Left ventricle myocardium superior (tissue), 1 donor: Measurements from ENCODE around the gene KLHDC2. TPM values are rescaled to one million over a fixed set of nuclear protein-coding genes. Genes with fewer than 3 reads are reported as not detected.
"Not testable (repeated sequence)": the region's sequence is repeated elsewhere in the genome, so short reads cannot be mapped to it uniquely, and the experiment has no call there.

ENCODE experiments used
- ATAC-seq: fragments of 200-7000 bp; cut with Tn5 transposase; one replicate; pipeline ENCODE4 v1.9.1; 2020; ENCODE audit warnings: mild to moderate bottlenecking, moderate library complexity
- DNase-seq: peaks from one replicate; pipeline ENCODE4 v3.0.0-alpha.2; 2020
- intact Hi-C: fragments of 100-400 bp; cut with micrococcal nuclease; formaldehyde crosslinking; loops from one replicate; pipeline ENCODE4 v1.11.0; 2022
- long read RNA-seq: library from polyadenylated mRNA; unstranded; transcript quantifications from one replicate; pipeline ENCODE4 v2.0.0, GENCODE V29; 2021
- total RNA-seq: library from RNA; stranded (reverse); fragmentation: NEBNext Ultra II Directional; extraction: Animal tissue kit (Norgen Biotek cat#: 25700); gene quantifications from one replicate; pipeline ENCODE4 v1.2.1, GENCODE V29; 2021
- donor health status: DM: no; HTN: yes; CAD: no; lungs with severe emphysema.

Gene KLHDC2
- 85.5 TPM for total RNA-seq
- long read RNA-seq, full-length matches to known transcripts: 258 of 269 reads
- long read RNA-seq, partial matches to known transcripts: 2 of 269 reads
- long read RNA-seq, other reads (novel, unspliced or antisense): 9 of 269 reads

DNA sequence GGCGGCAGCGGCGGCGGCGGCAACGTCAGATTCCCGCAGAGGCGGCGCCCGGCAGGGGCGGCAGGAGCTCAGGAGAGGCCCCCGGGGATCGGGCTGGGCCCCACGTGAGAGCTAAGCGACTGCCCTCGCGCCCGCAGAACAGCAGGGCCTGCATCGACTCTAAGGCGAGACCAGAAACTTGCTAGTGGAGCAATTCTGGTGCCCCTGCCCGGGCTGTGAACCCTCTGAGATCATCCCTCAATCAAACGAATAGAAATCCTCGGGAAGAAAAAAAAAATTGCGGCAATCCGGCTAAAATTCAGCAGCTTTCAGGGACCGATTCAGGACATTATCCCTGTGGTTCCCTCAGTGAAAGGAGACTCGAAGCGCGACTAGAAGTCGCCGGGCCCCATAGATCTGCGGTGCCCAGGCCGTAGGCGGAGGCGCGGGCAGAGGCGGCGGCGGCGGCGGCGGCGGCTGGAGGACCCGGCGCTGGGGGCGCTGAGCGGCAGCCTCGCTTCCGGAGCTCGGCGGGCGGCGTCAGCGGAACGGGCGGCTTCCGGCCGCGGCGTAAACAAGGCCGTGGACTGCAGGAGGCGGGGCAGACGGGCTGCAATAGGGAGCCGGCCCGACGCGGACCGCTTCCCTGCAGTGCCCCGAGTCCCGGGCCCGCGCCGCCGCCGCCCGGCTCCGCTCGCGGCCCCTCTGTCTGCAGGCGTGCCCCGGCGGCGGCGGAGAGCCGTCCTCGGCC is at the start of gene KLHDC2:
Gene KLHDC2 (plus strand): TSS at position 583 of the 730 bp plus-strand sequence. CDS start 316 bp downstream, outside the sequence.
- intact Hi-C loops: loop anchor here (10.0 kb wide), 1 partner anchor 133 kb away; the partner anchor contains the start of gene DNAAF2
- DNase-seq: peak; percentile 95
- ATAC-seq: peak; percentile 96

- ATAC-seq (no peak), DNase-seq (no peak)
- intact Hi-C loops: no loop called here
Measured at GRCh38 chr14:49720744-49721143, 47.2 kb upstream of the KLHDC2 start.

DNA sequence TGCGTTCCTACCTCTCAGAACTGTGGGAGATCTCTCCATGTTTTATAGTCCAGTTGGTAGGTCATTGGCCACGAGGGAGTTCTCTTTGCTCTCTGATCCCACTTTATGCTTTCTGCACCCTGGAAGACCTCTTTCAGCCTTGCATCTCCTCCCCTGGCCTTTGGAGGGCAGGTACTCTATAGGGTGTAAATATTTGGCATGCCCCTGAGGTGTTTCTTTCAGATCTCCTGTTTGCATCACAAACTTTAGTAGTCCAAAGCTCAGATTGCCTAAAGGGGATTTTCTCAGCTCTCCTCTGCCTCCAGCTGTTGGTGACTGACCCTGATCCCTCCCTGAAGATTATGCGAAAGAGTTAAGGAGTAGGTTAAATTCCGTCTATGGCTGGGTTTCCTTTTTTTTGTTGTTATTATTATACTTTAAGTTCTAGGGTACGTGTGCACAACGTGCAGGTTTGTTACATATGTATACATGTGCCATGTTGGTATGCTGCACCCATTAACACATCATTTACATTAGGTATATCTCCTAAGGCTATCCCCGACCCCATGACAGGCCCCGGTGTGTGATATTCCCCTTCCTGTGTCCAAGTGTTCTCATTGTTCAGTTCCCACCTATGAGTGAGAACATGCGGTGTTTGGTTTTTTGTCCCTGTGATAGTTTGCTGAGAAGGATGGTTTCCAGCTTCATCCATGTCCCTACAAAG is 46.1 kb upstream of the KLHDC2 start:
- intact Hi-C loops, DNase-seq, ATAC-seq: not testable (repeated sequence)

DNA sequence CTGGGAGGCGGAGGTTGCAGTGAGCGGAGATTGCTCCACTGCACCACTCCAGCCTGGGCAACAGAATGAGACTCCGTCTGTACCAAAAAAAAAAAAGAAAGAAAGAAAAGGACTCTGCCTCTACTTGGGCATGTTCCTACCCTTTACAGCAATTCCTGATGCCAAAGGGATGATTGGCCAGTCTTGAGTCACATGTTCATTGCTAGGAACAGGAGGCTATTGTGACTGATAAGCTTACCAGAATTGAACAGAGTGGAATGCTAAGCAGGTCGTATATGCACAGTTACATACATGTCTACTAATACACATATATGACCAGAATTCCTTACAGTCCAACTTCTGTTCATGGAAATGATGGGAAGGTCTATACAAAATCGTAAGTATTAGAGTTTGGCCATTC is 40.8 kb upstream of the KLHDC2 start:
- intact Hi-C loops: no loop called here
- DNase-seq: no peak
- ATAC-seq: no peak

DNA sequence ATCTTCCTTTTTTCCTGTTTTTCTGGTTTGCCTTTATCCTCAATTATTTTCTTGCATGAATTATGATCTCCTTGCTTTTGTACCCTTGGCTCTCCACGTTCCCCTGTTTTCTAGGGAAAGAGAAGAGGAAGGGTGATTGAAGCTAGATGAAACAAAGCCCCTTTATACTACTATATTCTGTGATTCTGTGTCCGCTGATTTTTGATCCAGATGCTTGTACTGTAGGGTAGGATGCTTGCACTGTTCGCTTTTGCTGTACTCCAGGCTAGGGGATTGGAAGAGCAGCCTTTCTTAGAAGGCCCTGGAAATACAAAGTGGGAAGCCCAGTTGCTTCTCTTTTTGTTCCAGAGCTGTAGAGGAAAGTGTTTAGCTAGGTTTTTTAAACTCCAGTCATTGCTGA is 35.1 kb upstream of the KLHDC2 start:
- DNase-seq (no peak), ATAC-seq (no peak)
- intact Hi-C loops: no loop called here

DNA sequence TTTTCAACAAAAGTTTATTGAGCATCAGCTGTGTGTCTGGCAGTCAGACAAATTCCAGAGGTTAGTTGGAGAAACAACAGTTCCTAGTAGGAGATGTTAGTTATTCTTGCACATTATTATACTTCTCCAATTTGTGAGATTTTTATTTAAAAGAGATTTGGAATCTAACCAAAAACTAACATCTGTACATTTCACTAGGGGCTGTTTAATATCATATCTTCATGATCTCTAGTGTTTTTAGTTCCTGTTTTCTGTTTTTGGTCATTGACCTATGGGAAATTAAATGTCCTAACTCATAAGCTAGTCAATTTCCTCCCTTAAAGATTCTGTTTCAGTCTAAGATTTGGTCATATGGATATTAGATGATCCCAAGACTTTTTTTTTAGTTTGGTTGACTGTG is 34.1 kb upstream of the KLHDC2 start:
- intact Hi-C loops: no loop called here
- no peak for ATAC-seq
- DNase-seq: no peak

DNA sequence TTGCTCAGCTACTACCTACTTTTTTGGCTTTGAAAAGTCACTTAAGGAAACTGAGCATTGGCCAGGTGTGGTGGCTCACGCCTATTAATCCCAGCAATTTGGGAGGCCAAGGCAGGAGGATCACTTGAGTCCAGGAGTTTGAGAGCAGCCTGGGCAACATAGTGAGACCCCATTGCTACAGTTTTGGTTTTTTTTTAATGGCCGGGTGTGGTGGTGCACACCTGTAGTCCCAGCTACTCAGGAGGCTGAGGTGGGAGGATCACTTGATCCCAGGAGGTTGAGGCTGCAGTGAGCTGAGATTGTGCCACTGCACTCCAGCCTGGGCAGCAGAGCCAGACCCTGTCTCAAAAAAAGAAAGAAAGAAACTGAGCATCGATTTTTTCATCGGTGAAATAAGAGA is 32.3 kb upstream of the KLHDC2 start:
- ATAC-seq, intact Hi-C loops, DNase-seq: not testable (repeated sequence)

GRCh38 chr14:49745191-49745590 is 22.8 kb upstream of the KLHDC2 start:
- intact Hi-C loops: no loop called here
- ATAC-seq (no peak), DNase-seq (no peak)

DNA sequence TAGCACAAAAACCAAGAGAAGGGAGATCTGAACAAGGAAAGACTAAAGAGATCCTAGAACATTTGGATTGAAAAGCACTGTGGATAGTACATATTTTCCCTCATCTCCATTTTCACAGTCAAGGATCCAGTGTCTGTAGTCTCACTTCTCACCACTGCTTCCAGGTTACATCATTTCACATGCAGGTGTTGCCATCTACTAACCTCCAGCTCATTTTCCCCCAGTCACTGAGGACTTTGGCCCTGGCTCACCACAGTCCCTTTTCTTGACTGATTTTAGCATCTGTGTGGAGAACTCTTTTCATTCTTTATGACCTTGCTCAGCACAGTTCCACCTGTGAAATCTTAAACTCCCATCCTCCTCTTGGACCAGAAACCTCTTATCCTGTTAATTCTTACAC is 21.5 kb upstream of the KLHDC2 start:
- ATAC-seq, DNase-seq, intact Hi-C loops: not testable (repeated sequence)

GRCh38 chr14:49754570-49755097 is 13.3 kb upstream of the KLHDC2 start:
- intact Hi-C loops: no loop called here
- ATAC-seq: no peak
- DNase-seq: no peak

GRCh38 chr14:49755378-49755777 is 12.6 kb upstream of the KLHDC2 start:
- DNase-seq (no peak), ATAC-seq (no peak)

DNA sequence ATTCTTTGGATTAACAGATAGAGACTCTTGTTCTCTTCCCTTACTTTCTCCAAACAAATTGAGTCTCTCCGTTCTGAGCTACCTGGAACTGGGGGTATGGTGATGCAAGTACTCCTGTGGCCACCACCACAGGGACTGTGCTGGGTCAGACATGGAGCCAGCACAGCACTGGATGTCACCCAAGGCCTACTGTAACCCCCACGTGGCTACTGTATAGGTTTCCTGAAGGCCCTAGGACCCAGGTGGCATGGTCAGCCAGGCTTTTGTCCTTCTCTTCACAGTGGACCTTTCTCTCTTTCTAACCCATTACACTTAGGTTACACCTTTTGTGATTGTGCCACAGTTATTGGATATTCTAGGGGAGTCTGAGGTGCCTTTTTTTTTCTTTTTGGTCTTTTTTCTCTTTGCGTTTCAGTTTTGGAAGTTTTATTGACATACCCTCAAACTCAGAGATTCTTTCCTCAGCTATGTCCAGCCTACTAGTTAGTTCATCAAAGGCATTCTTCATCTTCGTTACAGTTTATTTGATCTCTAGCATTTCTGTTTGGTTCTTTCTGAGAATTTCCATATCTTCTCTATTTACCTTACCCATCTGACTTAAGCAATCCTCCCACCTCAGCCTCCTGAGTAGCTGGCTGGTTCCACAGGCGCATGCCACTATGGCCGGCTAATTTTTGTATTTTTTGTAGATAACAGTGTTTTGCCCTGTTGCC is 6.0 kb upstream of the KLHDC2 start:
- intact Hi-C loops: loop anchor here (10.0 kb wide), 1 partner anchor 127 kb away; the partner anchor contains the start of gene DNAAF2
- DNase-seq (no peak), ATAC-seq (no peak)

More at GRCh38 chr14:49755378-49755777, 12.6 kb upstream of the KLHDC2 start:
- intact Hi-C loops: no loop called here

GRCh38 chr14:49766839-49767238 is 1.1 kb upstream of the KLHDC2 start:
- intact Hi-C loops: loop anchor here (10.0 kb wide), 1 partner anchor 132 kb away; the partner anchor contains the start of gene DNAAF2
- no peak for DNase-seq
- ATAC-seq: no peak

GRCh38 chr14:49767270-49767570 is 733 bp upstream of the KLHDC2 start:
- no peak for DNase-seq
- intact Hi-C loops: loop anchor here (10.0 kb wide), 1 partner anchor 132 kb away; the partner anchor contains the start of gene DNAAF2
- no peak for ATAC-seq

DNA sequence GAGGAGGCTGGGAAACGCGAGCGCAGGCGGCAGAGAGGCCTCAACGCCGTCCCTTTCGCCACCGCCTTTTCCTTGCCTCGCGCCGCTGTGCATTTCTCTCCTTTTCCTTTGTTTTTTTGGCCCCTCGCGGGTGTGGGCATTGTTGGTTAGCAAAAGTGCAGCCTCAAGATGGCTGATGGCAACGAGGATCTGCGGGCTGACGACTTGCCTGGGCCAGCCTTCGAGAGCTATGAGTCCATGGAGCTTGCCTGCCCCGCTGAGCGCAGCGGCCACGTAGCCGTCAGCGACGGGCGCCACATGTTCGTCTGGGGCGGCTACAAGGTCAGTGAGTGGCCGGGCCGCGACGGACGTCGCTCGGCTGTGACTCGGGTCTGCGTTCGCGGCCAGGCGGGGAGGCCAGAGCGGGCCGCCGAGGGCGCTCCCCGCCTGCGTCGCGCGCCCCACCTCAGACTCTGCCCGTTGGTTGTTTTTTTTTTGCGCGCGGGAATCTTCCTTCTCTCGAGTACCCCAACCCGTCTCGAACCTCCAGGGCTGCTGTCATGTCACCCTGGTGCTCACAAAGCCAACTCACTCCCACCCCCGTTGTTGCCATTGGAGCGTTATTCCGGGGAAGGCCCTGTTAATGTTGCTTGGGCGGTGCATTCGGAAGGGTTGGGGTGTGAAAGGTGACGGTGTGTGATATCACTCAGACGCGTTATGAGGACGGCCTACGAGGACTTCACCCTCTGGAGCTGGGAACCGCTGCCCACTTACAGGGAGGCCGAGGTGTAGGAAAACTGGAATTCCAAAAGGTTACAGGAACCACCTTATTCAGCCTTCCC is 558 bp downstream of the KLHDC2 start:
- intact Hi-C loops: loop anchor here (10.0 kb wide), 1 partner anchor 134 kb away; the partner anchor contains the start of gene DNAAF2
- ATAC-seq (peak; percentile 46), DNase-seq (peak; percentile 70)

DNA sequence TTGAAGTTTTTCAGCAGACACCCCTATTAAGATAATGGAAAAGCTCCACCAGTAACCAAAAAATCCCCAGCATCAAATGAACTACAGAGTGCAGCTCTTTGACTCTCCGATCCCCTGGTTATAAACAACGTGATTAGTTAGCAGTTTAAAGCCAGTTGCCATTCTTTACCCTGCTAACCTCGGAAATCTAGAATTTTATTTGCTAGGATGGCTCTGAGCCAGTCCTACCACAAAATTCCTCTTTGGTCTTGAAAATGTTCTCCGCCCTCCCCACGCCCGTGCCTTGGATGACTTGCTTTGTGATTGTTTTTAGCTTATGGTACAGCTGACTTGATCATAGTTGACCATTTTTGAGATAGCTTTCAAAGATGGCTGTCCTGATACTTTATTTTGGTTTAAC is 1.2 kb downstream of the KLHDC2 start:
- no peak for DNase-seq
- no peak for ATAC-seq
- intact Hi-C loops: loop anchor here (10.0 kb wide), 1 partner anchor 134 kb away; the partner anchor contains the start of gene DNAAF2

GRCh38 chr14:49769581-49770211 is 1.7 kb downstream of the KLHDC2 start:
- DNase-seq: no peak

More at GRCh38 chr14:49769581-49770211, 1.7 kb downstream of the KLHDC2 start:
- intact Hi-C loops: loop anchor here (10.0 kb wide), 1 partner anchor 135 kb away; the partner anchor contains the start of gene DNAAF2
- ATAC-seq: no peak
